ENCODE measurements around the gene SOX2. TPM values are rescaled to one million over a fixed set of nuclear protein-coding genes. Genes with fewer than 3 reads are reported as not detected.

SOX2 gene
- polyA plus RNA-seq, 3 donors: 0.14 to 0.67 (median 0.22) TPM

- 5 to 17% (median 10%) methylated on average over 5 of the region's 5 CpGs for WGBS, 3 donors
- H3K27ac ChIP-seq (ENCODE audit: low read depth, low read length): no peak overlapping the region
Measured at GRCh38 chr3:181701096-181701495, 10.6 kb upstream of the SOX2 start.

DNA sequence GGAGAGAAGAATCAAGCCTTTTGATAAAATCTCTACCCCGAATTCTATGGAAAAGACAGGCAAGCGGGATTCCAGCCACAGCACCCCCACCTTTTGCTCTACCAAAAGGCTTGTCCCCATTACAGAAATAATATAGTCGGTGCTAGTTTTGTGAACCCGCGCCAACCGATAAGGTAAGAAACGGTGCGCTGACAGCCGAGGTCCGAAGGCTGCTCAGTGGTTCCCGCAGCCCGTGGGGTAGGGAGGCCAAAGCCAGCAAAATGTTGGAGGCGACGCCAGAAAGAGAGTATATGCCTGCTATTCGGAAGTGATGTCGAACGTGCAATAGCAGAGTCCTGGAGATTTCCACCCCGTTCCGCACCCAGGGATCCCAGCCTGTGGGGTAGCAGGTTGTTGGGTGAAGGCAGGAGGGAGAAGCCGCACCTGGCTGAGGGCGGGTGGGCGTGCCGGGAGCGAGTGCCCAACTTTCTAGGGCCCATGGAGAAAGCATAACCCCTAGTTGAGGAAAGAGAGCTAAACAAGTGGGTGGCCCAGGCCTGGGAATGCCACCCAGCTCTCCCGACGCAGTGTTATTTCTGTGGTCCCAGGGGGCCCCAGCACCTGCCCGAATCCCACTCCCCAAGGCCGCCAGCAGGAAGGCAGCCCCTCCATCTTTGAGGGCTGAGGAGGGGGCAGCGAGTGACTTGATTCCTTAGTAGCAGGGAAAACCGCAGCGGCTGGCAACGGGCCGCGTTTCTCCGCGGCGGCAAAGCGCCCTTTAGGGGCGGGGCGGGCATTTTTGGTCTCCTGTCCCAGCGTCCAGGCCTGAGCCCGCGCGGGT is 7.9 kb upstream of the SOX2 start:
- no peak overlapping the region for H3K27ac ChIP-seq (ENCODE audit: low read depth, low read length)
- 5 to 8% (median 5%) methylated on average over 44 of the region's 44 CpGs for WGBS, 3 donors

GRCh38 chr3:181704421-181705085 is 7.2 kb upstream of the SOX2 start:
- H3K27ac ChIP-seq (ENCODE audit: low read depth, low read length): no peak overlapping the region
- 7 to 12% (median 11%) methylated on average over 14 of the region's 14 CpGs for WGBS, 3 donors

GRCh38 chr3:181705086-181705480 is 6.6 kb upstream of the SOX2 start:
- 10 to 12% (median 10%) methylated on average over 8 of the region's 8 CpGs for WGBS, 3 donors
- no peak overlapping the region for H3K27ac ChIP-seq (ENCODE audit: low read depth, low read length)

DNA sequence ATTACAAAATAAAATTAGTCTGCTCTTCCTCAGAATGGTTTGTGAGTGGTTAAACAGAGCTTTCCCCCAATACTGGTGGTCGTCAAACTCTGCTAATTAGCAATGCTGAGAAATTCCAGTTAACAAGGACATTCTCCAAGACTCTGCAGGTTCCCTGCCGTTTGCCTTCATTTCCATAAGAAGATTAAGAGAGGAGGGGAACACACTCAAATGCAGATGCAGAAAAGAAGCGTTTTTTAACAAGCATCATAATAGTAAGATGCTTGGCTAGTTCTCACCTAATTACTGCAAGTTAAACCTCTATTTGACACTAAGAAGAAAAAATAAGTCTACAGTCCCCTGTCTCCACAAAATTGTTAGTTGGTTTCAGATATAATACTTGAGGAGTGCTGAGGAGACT is 3.7 kb upstream of the SOX2 start:
- H3K27ac ChIP-seq (ENCODE audit: low read depth, low read length): no peak overlapping the region
- WGBS, 3 donors: 9 to 16% (median 11%) methylated on average over 3 of the region's 3 CpGs

- WGBS, 3 donors: 3 to 4% (median 4%) methylated on average over 16 of the region's 16 CpGs
- H3K27ac ChIP-seq (ENCODE audit: low read depth, low read length): no peak overlapping the region
Measured at GRCh38 chr3:181709537-181710279, 2.0 kb upstream of the SOX2 start.

DNA sequence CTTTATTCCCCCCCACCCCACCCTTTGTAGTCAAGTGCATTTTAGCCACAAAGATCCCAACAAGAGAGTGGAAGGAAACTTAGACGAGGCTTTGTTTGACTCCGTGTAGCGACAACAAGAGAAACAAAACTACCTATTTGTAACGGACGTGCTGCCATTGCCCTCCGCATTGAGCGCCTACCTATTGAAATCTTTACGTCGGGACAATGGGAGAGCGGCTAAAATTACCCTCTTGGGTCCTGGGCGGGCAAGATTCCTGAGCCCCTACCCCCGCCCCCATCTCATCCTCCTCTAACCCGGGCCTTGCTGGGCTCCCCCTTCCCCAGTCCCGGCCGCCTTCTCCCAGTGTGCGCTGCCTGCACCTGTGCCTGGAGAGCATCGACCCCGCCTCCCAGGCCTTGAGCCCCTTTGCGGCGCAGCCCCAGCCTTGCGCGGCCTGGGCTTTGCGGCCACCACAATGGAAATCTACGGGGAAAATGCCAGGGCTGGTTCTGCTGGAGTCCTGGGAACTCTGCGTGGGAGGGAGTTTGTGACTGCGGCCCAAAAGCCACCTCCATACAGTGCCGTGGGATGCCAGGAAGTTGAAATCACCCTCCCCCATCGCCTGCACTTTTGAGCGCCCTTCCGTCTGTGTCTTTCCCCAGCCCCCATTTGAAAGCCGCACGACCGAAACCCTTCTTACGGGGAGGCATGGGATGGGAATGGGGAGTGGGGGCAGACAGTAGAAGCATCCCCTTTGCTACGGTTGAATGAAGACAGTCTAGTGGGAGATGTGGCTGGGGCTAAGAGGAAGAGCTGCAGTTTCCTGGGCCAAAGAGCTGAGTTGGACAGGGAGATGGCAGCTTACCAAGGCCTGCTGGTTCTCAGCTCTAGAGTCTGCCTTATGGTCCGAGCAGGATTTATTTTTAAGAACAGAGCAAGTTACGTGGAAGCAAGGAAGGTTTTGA is 1.1 kb upstream of the SOX2 start:
- no peak overlapping the region for H3K27ac ChIP-seq (ENCODE audit: low read depth, low read length)
- 9 to 11% (median 10%) methylated on average over 36 to 37 of the region's 37 CpGs for WGBS, 3 donors

GRCh38 chr3:181712226-181712552 is 464 bp downstream of the SOX2 start:
- H3K27ac ChIP-seq (ENCODE audit: low read depth, low read length): no peak overlapping the region
- WGBS, 3 donors: 0 to 2% (median 2%) methylated on average over 42 to 44 of the region's 44 CpGs

GRCh38 chr3:181712553-181713279 is 991 bp downstream of the SOX2 start:
- no peak overlapping the region for H3K27ac ChIP-seq (ENCODE audit: low read depth, low read length)
- WGBS, 3 donors: 4 to 6% (median 5%) methylated on average over 65 of the region's 65 CpGs

DNA sequence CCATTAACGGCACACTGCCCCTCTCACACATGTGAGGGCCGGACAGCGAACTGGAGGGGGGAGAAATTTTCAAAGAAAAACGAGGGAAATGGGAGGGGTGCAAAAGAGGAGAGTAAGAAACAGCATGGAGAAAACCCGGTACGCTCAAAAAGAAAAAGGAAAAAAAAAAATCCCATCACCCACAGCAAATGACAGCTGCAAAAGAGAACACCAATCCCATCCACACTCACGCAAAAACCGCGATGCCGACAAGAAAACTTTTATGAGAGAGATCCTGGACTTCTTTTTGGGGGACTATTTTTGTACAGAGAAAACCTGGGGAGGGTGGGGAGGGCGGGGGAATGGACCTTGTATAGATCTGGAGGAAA is 1.5 kb downstream of the SOX2 start:
- 8 to 10% (median 8%) methylated on average over 11 of the region's 11 CpGs for WGBS, 3 donors
- H3K27ac ChIP-seq (ENCODE audit: low read depth, low read length): no peak overlapping the region

DNA sequence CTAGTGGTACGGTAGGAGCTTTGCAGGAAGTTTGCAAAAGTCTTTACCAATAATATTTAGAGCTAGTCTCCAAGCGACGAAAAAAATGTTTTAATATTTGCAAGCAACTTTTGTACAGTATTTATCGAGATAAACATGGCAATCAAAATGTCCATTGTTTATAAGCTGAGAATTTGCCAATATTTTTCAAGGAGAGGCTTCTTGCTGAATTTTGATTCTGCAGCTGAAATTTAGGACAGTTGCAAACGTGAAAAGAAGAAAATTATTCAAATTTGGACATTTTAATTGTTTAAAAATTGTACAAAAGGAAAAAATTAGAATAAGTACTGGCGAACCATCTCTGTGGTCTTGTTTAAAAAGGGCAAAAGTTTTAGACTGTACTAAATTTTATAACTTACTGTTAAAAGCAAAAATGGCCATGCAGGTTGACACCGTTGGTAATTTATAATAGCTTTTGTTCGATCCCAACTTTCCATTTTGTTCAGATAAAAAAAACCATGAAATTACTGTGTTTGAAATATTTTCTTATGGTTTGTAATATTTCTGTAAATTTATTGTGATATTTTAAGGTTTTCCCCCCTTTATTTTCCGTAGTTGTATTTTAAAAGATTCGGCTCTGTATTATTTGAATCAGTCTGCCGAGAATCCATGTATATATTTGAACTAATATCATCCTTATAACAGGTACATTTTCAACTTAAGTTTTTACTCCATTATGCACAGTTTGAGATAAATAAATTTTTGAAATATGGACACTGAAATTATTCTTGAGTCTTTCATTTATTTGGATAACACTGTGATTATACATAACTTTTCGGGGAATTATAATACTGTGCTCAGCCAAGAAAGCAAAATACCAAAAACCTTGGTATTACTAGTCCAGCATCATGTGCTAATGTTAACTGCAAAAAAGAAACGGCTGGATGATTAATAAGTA is 2.2 kb downstream of the SOX2 start:
- 14 to 20% (median 15%) methylated on average over 13 of the region's 13 CpGs for WGBS, 3 donors
- no peak overlapping the region for H3K27ac ChIP-seq (ENCODE audit: low read depth, low read length)

DNA sequence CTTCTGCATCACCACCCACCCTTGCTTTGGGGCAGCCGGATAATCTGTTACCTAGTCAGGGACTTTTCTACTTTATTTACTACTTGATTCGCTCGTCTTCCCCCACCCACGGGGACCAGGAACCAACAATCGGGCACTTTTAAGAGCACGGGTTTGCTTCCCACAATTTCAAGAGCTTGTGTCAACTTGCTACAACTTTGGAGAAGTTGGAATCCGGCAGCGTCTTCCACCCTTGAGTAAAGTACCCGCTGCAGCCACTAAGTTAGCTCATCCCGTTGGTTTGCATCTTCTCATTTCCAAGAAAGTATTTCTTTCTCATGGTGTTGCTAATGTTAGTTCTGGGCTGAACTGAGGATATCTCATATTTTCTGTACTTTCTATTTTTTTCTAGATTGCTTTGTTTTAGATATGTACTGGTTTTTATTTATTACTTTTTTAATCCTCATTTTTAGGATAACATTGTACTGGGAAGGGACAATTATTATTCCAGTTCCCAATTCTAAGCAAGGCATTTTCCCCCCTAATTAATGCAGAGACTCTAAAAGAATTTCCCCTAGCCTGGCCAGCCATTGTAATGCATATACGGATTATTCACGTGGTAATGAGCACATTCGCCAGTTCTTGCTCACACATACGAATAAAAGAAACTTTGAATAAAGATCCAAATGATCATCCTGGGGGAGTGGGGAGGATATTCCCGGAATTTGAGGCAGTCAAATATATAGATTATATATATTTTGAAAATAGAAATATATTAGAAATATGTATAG is 4.0 kb downstream of the SOX2 start:
- no peak overlapping the region for H3K27ac ChIP-seq (ENCODE audit: low read depth, low read length)
- WGBS, 3 donors: 13 to 14% (median 13%) methylated on average over 15 of the region's 15 CpGs

- 12% methylated on average over 5 of the region's 5 CpGs for WGBS, 3 donors
- no peak overlapping the region for H3K27ac ChIP-seq (ENCODE audit: low read depth, low read length)
Measured at GRCh38 chr3:181716966-181717365, 5.2 kb downstream of the SOX2 start.

DNA sequence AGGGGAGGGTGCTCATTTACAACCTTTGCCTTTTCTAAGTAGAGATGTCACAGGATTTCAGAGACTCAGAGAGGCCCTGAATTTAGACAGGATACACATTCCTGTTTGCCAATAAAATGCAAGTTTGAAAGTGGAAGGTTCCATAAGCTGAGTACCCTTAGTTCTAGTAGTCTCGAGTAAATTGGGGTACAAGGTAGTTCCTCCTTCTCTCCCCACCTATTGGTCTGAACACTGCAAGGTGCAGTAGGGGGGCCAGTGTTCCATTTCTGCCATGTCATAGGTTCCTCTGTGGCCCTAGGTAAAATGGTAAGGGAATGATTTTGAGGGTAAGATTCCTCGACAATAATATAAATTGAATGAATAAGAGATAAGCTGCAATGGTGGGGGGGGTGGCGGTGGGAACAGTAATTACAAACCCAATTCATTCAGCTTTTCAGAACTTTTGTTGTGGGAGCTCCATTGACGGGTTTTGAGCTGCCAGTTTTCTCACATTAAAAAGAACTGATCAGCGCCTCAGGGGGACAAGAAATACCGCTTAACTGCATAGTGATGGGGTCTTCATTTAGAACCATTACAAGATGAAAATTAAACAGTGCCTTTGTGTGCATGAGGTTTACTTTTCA is 5.9 kb downstream of the SOX2 start:
- 21 to 22% (median 22%) methylated on average over 6 of the region's 6 CpGs for WGBS, 3 donors
- H3K27ac ChIP-seq (ENCODE audit: low read depth, low read length): no peak overlapping the region

DNA sequence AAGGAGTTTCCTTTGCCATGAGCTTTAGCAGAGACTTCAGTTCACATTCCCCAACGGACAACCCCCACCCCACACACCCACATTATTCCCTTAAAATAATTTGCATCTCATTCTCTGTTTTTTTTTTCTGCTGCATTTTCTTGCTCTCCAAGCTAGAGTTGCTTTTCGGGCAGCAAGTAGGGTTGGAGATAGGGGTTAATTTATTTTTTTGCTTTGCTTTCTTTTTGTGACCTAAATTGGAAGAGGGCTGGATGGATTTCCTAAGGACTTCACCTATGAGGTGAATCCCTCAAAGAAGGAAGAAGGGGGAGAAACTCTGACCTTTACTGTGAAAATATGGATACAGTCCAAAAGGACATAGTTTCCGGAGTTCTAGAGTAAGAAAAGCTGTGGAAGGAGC is 6.6 kb downstream of the SOX2 start:
- WGBS, 3 donors: 22 to 35% (median 27%) methylated on average over 3 of the region's 3 CpGs
- H3K27ac ChIP-seq (ENCODE audit: low read depth, low read length): no peak overlapping the region

Data from adipose tissue (tissue), 3 donors.